HPDE6-E6E7 (cell line): ENCODE data around the gene ALKBH5.
"Not testable (repeated sequence)": the region's sequence is repeated elsewhere in the genome, so short reads cannot be mapped to it uniquely, and the experiment has no call there.

Experiments used
- DNase-seq: peaks from one replicate; pipeline ENCODE4 v3.0.0; 2011; ENCODE audit warnings: missing footprints; ENCODE audit errors: extremely low spot score

ALKBH5 gene

GRCh38 chr17:18185832-18186626 is 2.4 kb downstream of the ALKBH5 start:
- no peak for DNase-seq

- no peak for DNase-seq
These were observed 3.0 kb downstream of the ALKBH5 start for GRCh38 chr17:18186627-18186982.

- no peak for DNase-seq
These were observed 3.6 kb downstream of the ALKBH5 start for GRCh38 chr17:18187226-18187625.

DNA sequence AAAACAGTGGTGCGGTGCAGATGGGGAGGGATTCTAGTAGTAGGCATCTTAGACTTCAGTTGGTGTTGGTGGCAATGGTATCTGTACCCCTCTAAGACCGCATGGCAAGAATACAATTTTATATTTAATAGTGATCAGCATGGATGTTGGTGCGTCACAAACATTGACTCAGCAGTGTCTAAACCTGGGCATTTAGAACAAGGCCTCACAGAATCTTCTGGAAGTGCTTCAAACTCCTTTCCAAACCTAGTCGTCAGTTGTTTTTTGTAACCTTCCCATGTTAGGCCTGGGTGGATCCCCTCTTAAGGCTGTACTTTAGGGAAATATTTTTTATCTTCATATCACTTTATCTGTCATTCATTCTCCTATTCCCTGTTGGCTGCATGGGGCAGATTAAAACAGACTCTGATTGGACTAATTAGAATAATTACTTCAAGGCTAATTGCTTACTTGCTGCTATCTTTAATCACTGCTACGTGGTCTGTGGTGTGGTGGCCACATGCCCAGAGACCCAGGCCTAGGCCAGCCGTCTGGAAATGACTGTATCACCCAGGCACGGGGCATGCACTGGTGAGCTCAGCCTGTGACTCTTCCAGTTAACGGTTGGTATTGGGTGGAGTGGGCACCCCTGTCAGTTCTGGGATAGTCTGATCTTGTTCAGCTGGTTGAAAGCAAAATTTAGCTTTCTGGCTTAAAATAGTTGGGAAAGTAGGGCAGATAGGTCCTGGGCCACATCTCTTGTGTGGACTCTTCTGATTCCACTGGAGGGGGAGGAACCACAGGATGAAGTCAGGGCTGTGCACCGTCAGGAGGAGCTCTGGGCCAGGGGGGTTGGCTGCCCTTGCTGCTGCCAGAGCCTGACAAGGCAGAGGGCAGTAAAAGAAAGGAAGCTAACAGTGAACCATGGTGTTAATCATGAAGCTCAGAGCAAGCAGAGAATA is 4.5 kb downstream of the ALKBH5 start:
- no peak for DNase-seq

DNA sequence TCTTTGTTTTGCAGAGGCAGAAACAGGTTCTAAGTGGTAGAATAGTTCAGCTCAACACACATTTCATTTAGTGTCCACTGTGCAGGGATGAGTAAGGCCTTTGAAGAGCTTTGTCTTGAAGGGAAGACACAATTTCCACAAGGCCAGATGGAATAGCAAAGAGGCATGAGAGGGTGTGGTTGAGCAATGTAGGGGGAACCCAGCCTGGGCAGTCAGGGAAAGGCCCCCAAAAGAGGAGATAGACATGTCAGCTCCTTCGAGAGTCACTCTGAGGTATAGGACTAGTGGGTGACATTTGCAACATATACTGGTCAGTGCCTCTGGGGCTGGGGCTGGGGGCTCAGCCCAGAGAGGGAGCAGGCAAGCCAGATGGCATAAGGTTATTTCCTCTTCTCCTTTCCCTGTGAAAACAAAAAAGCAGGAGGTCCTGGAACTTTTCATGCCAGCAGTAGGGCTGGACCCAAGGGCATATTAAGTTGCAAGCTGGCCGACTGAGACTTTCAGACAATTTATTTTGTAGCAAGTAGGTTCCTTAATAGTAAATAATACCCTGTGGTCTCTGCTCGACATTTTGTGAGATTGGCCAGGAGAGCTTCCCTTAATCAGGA is 7.1 kb downstream of the ALKBH5 start:
- no peak for DNase-seq

DNA sequence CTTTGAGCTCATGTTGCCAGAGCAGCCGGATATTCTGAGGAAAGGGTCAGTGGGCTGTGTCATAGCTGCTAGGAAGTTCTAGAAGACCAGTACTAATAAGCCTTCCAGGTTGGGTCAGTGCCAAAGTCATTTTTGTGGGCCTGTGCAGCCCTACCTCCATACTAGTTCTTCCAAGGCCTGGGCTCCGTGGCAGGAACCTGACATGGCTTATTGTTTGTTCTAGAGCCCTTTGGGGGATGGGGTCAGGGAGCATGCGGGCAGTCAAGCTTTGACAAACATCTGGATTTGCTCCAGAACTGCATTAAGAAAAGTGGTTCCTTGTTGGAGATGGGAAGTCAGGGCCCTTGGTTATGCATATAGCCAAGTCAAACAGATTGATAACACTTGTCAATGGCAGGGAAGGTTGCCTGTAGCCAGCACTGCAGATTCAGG is 7.6 kb downstream of the ALKBH5 start:
- DNase-seq: no peak

DNA sequence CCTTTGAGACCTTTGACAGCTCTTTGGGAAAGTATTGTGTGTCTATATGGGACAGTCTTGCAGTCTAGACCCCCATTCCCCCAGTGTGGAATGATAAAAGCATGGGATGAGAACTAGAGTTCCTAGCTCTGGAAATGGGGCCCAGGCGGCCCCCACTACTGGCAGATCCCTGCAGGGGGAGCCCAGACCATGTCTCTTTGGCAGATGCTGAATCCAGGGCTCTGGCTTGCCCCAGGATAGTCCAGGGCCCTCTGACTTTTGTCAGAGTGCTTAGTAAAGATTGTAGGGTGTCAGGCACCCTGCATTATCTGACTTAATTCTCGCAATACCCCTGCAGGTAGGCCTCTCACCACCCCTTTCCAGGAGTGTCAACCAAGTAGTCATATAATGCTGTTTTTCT is 8.3 kb downstream of the ALKBH5 start:
- no peak for DNase-seq

GRCh38 chr17:18194394-18194793 is 10.8 kb downstream of the ALKBH5 start:
- DNase-seq: no peak

DNA sequence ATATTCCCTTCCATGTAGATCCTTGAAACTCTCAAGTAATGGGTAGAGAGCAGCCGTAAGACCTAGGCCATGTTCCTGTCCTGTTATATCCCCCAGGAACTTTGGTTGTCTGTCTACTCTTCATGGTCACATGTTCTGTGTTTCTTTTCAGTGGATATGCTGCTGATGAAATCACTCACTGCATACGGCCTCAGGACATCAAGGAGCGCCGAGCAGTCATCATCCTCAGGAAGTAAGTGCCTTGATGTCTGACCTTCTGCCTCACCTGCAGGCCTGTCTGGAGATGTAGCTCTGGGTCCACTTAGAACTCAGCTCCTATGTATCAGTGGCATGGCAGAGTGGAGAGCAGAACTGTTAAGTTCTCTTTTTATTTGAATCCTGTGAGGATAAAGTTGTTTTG is 11.2 kb downstream of the ALKBH5 start:
- no peak for DNase-seq

GRCh38 chr17:18195246-18195645 is 11.6 kb downstream of the ALKBH5 start:
- no peak for DNase-seq

DNA sequence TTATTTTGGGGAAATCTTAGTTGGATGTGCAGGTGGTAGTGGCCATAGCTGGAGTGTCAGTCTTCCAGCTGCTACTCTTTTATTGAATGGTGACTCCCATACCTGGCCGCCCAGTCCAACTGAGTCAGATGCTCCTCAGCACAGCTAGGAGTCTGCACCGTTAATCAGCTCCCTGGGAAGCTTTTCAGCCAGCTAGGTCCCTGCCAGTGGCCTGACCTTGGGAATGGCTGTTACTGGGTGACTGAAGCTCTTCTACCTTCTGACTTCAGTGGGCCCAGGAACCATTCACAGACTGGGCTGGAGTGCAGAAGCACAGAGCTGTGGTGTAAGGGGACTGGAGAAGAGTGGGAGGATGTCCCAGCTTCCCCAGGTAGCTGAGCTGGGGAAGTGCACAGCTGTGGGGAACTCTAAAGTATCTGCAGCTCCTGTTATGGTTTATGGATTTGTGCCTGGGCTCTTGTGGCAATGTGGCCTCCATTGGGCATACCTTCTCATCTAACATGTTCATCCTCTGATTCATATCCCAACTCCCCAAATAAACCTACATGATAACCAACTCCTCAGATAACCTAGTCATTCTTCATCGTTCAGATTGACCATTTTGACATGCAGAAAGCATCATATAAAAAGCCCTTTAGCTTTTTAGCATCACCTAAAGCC is 14.0 kb downstream of the ALKBH5 start:
- no peak for DNase-seq

DNA sequence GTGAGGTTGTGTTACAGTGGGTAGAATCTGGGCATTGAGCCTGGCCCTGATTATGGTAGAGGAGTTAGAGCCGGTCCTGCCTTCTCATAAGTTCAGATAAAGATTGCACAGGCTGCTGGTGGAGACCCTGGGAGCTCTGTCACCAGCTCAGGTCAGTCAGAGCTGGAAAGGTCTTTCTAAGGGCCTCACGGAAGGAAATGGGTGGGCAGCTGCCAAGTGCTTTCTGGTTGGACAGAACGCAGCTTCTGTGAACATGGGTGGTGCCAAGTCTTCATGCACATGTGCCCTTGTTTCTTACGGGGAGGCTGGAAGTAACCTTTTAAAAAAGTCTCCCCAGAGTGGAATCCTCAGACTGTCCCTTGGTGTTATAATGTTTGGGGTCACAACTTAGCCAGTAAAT is 14.9 kb downstream of the ALKBH5 start:
- no peak for DNase-seq

GRCh38 chr17:18201108-18201507 is 17.5 kb downstream of the ALKBH5 start:
- DNase-seq: no peak

DNA sequence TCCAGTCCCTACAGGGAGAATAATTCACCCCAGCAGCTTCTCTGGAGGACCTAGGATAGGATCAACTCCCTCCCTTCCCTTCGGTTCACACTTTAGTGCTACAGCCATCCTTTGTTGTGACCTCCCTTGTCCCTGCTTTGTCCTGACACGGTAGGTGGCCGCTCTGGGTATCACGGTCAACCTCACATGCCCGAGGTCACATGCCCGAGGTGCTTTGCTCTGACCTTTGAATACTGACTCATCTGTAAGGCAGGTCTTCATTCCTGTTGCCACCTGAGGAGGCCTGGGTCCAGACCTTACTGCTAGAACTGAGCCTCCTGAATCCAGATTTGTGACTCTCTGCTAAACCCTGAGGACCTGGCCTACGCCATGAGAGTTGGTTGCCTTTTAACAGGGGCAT is 19.7 kb downstream of the ALKBH5 start:
- no peak for DNase-seq

DNA sequence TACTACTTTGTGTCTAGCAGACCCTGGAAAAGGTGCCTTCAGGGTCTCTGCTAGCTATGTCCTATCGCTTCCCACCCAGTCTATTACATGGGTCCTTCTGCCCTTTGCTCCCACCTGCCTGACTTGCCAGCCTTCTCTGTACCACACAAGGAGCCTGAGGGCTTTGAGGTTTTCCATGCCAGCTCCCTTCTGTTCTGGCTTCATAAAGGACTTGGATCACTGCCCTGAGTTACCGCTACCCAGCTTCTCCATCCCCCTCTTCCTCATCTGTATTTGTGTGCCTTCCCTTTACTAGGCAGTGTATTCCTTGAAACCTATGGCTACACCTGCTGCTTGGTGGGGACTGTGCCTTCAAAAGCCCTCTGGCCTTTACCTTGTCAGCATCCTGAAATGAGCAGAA is 22.2 kb downstream of the ALKBH5 start:
- DNase-seq: no peak

- DNase-seq: no peak
These were observed 23.3 kb downstream of the ALKBH5 start for GRCh38 chr17:18206962-18207361.

DNA sequence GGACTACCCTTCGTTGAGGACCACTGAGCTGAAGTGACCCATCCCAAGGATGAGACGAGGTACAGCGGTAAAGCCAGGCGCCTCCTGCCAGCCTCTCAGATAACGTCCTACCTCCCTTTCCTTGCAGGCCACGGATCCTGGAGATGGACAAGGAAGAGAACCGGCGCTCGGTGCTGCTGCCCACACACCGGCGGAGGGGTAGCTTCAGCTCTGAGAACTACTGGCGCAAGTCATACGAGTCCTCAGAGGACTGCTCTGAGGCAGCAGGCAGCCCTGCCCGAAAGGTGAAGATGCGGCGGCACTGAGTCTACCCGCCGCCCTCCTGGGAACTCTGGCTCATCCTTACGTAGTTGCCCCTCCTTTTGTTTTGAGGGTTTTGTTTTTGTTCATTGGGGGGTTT is 24.5 kb downstream of the ALKBH5 start:
- DNase-seq: no peak

DNA sequence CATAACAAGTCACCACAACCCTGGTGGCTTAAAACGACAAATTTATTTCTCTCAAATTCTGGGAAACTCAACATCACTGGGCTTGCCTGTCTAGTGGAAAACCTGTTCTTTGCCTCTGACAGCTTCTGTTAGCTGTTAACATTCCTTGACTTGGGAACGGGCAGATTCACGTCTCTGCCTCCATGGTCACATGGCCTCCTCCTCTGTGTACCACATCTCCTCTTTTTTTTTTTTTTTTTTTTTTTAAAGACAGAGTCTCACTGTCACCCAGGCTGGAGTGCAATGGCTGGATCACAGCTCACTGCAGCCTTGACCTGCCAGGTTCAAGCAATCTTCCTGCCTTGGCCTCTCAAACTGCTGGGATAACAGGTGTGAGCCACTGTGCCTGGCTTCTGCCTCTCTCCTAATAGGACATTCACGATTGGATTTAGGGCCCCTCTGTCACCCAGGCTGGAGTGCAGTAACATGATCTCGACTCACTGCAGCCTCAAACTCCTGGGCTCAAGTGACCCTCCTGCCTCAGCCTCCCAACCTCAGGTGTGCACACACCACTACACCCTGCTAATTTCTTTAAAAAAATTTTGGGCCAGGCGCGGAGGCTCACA is 30.1 kb downstream of the ALKBH5 start:
- DNase-seq: no peak

DNA sequence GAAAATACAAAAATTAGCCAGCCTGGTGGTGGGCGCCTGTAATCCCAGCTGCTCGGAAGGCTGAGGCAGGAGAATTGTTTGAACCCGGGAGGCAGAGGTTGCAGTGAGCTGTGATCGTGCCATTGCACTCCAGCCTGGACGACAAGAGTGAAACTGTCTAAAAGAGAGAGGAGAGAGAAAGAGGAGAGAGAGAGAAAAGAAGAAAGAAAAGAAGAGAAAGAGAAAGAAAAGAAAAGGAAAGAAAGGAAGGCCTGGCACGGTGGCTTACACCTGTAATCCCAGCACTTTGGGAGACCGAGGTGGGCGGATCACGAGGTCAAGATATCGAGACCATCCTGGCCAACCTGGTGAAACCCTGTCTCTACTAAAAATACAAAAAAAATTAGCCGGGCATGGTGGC is 33.3 kb downstream of the ALKBH5 start:
- DNase-seq: not testable (repeated sequence)

- peak; percentile 83 for DNase-seq
These were observed 33.9 kb downstream of the ALKBH5 start for GRCh38 chr17:18217412-18218015.

DNA sequence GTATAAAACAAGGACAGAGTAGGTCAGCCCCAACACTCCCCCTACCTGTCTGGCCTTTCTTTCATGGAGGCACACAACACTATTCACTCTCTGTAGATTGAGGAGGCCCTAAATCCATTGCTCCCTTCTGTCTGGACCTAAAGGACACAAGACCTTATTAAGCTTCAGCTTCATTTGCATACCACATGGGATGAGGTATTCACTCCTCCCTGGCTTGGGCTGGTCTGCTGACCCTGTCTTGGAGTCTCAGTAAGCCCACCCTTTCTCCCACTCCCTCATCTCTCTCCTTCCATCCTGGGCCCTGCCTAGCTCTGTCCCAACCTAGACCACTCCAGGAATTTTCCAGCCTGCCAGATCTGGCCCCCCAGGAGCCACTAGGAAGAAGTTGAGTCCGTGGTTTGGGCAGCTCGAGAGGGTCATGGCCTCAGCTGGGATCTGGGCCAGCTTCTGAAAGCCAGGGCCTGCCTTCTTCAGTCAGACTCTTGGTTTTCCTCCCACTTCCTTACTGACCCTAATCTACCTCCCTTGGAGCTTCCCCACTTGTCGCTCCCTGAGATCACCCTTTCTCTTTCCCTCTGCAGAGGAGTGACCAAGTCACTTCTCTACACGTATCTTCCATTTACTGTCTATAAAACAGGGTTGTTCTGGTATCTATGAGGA is 35.3 kb downstream of the ALKBH5 start:
- DNase-seq: no peak
